GM19468 (cell line): Measurements from ENCODE around the gene MAST4.
A peak's percentile ranks its signal among the peaks of the same experiment; 100 is the strongest.
"Not testable (repeated sequence)": the region's sequence is repeated elsewhere in the genome, so short reads cannot be mapped to it uniquely, and the experiment has no call there.

Experiments
- ATAC-seq: cut with Tn5 transposase; IDR thresholded peaks from one replicate; pipeline ENCODE4 v1.9.1; 2021; ENCODE audit warnings: mild to moderate bottlenecking, moderate library complexity, moderate number of reproducible peaks; ENCODE audit not compliant: unreplicated experiment; ENCODE audit errors: extremely low read depth

Gene MAST4

DNA sequence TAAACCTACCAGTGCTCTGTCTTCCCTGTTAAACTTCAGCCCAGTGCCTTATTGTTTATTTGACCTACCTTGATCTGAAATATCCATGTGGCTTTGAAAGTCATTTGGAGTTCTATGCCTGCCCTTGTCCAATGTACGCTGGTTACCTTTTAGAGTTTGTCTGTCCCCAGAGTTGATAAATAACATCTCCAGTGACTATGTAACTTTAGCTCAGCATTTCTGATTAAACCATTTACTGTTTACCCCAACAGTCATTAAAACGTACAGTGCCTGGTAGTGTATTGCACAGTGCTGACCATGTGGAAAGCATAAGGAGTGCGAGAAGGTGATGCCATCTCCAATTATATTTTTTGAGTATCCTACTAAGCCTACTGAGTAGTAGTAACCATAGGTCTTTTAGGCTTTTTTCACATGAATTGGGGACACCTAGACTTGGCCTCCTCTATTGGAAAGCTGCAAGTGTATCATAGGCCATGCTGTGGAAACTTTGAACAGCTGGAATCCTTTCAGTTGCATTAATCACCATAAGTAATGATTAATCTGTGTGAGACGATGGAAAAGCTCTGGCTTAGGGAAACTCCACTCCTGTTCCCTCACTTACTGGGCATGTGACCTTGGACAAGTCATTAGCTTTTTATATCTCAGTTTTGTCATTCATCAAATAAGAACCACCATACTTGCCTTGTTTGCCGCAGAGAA is 93.5 kb downstream of the MAST4 start:
- ATAC-seq, result no peak

DNA sequence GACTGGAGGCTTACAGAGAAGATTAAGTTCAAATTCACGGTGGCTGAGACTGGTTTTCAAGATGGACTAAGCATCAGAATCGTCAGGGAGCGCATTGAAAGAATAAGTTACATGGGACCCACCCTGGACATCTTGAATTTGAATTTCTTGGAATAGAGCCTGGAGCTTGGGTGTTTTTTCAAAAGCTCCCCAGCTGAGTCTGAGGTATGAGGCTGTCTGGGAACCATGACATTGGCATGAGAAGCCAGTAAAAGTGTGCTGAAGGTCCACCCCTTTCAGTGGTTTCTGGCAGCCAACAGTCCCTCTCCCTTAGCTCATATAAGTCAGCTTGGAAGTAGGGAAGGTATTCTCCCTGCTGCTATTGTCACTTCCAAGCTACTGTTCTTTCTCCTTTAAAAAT is 97.8 kb downstream of the MAST4 start:
- no peak for ATAC-seq

DNA sequence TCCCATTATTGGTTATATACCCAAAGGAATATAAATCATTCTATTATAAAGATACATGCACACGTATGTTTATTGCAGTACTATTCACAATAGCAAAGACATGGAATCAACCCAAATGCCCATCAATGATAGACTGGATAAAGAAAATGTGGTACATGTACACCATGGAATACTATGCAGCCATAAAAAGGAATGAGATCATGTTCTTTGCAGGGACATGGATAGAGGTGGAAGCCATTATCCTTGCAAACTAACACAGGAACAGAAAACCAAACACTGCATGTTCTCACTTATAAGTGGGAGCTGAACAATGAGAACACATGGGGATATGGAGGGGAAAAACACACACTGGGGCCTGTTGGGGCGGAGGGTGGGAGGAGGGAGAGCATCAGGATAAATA is 99.6 kb downstream of the MAST4 start:
- ATAC-seq, result not testable (repeated sequence)

DNA sequence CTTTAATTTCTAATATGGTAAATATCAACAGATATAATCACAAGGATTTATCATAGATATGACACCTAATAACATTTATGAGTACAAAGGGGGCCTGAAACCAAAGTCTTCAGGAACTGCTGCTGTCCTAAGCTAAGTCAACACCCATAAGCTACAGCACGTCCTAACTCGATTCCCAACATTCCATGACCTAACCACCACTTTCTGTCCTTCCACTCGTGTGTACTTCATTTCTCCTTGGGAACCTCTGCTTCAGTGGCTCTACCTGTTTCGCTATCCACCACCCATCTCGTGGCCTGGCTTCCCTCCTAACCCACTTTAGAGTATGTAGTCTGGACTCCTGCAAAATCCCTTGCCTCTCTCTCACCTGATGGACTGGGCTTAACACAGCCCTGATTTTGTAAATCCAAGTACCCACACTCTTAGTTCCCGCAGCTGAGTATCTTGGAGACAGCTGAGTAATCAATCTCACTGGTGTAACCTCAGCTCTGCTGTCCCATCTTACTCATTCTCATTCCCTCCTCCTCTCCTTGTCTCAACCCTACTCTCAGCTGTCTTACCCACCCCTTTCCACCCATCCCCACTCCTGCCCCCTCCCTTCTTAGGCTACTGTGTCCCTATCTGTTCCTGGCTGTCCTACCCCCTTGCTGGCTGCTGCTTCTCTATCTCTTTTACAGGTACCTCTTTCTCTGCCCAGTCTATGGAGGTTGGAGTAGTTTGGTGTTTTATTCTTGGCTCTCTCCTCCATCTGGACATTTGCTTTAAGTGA is 101.8 kb downstream of the MAST4 start:
- ATAC-seq, result no peak

DNA sequence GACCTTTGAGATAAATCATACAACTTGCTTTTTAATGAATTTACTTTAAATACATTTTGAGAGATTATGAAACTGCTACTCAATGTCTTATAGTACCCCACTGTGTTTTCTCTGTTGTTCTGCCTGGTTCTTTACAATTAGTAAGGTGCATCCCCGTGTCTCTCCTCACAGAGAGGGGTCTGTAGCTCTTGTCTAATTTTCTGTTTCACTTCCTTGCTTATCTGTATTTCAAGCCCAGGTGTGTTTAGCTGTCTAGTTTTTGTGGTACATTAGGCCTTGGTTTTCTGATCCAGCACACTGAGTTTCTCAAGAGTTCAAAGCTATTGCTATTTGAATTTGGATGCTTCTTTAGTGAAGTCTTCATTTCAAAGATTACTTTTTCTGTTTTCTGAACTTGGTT is 105.1 kb downstream of the MAST4 start:
- peak; percentile 53 for ATAC-seq

DNA sequence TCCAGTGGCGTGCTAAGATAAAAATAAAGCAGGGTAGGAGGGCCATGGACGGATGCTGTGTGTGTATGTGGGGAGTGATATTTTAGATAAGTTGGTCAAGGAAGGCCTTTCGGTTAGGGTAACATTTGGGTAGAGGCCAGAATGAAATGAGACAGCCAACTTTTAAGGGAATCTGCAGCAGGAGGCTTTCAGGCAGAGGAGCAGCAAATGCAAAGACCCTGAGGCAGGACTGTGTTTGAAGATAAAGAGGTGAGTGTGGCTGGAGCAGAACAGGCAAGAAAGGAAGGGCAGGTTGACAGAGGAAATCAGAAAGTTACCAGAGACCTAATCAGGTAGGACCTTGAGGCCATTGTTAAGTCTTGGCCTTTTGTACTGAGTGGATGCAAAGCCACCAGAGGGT is 106.2 kb downstream of the MAST4 start:
- ATAC-seq, result no peak

DNA sequence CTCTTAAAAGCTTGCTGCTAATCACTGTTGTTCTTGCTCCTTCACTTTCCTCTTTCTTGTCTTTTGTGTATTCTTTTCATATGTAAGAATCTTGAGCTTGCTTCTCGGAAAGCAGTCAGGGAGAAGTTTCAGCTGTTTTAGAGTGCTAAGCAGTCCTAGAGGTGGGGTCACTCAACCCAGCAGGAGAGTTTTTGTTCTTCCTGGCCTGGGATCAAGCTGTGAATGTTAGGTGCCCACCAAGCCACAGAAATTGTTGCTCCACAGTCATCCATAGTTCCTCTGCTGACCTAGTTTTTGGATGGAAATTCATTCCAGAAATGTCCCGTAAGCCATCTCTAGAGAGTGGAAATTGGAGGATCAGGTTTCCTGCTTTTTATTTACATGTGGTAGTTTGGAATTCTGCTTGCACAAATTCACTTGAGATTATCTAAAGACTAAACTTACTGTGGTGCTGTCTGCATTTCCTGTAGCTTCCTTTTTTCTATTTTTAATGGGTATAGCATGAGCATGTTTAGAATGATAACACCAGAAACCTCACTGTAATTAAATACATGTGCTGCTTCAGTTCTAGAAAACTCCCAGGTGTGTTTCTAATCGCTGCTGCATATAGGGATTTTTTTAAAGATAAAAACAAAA is 108.7 kb downstream of the MAST4 start:
- ATAC-seq, result no peak

DNA sequence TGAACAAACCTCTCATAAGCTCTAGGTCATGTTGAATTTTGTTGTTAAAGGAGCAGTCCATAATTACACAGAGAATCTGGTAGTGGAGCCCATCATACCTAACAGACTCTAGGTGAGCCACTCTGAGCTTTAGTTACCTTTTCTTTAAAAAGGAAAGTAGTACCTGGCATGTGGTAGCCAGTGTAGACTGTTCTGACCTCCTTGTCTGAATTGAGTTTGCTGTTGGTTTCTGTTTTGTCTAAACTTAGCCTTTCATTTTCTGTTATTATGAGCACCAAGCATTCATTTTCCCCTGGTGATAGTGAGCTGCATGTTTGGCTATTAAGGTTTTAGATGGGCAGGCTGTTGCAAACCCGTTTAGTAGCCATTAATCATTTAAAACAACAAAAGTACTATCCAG is 112.2 kb downstream of the MAST4 start:
- ATAC-seq, result peak; percentile 74

DNA sequence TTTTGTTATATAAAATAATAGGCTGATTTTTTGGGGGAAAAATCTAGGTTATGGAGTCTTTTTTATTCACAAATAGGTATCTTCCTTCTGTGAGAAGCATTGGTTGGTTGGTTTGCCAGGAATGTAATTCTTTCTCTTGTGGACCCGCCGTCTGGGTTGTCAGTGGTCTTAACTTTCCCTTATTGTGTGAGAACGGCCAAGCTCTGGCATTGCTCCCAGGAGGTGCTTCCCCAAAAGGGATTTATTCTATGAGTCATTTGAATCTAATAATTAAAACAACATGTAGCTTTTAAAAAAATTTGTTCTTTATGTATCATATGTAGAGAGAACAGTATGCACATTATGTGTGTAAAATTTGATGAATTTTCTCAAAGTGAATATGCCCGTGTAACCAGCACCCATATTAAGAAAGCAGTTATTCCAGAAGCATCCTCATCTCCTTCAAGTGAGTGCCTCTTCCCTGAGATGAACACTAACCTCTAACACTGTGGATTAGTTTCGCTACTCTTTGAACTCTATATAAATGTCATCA is 114.4 kb downstream of the MAST4 start:
- ATAC-seq, result no peak

DNA sequence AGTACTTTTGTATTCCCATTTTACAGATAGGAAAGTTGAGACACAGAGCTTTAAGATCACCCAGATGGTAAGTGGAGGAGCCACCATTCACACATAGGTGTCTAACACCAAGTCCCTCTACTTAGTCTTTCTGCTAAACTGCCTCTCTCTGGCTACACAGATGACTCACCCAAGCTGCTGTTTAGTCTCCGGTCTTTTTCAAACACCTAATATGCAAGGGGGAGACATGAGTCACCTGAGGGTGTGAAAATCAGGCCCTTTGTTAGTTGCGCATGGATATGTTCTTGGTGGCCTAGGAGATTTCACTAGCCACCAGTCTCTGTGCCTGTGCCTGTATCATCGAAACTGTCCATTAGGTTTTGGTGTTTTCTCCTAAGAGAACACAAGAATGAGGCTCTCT is 117.8 kb downstream of the MAST4 start:
- no peak for ATAC-seq

DNA sequence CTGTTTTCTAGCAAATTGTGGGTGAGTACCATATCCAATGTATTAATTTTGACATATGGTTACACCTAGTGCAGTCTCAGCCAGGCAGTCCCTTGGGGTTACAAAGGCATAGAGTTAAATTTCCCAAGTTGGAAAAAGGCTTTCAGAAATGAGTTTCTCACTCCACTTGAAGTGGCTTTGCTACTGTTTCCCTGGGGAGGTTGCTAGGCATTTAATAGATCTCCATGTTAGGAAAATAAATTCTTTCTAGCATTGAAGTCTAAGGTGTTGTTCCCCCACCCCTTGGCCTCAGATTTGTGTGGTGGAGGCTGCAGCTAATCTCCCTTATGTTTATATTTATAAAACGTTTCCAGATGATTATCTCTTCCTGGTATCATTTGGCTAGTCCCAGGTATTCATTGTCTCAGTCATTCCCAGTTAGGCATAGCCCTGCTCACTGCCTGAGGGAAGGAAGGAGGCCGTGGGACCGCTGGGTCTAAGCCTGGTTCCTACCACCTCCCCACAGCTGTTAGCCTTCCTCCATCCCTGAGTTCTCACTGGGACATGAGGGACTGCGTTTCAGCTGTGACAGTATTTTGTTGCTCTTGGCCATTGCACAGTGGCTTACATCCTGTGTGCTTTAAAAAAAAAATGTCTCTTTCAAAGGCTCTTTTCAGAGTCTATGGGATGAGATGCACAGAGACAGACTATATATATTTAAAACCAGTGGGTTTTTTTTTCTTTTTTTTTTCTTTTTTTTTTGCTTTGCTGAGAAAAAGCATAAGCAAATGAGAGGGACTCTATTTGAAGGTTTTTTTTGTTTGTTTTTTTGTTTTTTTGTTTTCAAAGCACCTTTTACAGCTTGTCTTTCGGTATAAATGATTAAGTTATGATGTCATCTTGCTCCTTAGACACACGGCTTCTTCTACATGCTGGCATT is 121.5 kb downstream of the MAST4 start:
- no peak for ATAC-seq

DNA sequence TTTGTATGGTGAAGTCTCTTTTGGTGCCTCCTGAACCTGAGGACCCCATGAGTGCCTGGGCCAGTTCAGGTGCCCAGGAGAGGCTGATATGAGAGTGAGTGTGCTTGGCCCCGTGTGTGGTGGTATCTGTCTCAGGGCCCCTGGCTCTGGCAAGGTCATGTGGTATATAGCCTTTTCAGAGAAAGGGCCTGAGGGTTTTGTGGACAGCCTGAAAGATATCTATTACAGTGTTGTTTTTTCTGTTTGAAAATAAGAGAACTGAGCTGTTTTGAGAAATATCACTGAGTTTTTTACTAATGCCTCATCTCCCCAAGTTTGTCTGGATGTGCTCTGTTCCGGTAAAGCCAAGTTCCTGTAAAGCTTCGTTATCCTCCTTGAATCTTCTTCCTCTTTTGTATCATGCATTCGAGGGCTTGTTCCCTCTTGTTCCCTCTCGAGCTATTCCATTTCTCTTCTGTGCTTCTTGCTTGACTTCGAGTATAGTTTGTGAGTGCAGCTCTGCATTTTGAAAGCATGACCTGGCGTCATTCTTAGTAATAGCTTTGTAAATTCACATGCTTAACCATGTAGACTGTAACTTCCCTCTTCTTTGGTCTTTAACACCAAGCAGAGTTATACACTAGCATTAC is 122.3 kb downstream of the MAST4 start:
- no peak for ATAC-seq

DNA sequence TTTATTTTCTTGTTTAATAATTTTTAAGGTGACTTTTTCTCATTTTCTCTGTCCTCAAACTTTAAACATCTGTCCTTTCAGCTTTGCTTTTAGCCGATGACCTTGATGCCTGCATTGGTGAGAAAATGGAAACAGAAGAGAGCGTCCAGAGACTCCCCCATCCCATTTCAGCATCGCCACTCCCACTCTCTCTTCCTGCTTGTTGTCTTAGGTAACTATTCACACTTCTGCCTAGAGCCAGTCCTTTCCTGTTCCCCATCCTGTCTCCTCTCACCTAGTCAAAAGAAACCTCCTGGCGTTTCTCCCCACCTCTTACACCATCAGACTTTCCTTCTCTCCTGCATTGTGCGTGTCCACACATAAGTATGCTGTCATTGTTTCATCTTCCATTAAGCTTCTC is 124.6 kb downstream of the MAST4 start:
- no peak for ATAC-seq

DNA sequence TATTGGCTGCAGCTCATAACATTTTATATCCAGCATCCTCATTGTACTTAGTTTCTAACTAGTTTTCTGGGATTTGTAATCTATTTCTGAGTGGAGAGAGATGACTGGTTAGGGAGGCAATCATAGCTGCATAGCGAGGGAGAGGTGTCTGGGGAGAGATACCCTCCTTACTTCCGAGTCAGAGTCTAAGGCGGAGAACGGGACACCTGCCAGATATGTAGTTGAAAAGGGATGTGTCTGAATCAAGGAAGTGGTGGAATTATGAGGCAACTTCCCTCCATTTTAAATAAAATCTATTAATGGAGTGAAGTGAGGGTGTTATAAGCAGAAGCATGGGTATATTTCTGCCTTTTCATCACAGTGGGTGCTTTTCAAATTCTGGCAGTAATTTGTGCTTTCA is 126.5 kb downstream of the MAST4 start:
- ATAC-seq, result no peak

DNA sequence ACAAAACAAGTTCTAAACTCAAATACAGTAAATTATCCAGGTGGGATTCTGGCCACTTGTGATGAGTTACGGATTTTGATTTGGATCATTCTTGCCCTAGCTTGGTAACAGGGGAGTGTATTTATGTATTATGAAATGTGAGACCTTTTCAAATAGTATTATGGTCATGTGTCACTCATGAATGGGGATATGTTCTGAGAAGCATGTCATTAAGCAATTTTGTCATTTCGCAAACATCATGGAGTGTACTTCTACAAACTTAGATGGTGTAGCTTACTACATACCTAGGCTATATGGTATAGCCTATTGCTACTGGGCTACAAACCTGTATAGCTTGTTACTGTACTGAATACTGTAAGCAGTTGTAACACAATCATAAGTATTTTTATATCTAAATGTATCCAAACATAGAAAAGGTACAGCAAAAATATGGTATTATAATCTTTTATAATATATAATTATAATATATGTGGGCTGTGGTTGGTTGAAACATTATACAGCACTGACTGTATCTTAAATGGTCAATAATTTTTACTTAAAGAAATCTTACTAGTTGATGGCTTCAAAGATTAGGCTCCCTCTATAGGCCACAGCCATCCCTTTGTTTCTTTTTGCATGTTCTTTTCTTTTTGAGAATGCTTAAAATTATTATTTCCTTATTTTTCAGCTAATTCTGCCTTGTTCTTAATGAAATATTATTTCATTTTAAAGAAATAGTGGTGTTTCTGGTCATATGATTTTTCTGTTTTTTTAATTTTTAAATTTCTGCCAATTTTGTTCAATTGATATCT is 128.4 kb downstream of the MAST4 start:
- ATAC-seq, result no peak

DNA sequence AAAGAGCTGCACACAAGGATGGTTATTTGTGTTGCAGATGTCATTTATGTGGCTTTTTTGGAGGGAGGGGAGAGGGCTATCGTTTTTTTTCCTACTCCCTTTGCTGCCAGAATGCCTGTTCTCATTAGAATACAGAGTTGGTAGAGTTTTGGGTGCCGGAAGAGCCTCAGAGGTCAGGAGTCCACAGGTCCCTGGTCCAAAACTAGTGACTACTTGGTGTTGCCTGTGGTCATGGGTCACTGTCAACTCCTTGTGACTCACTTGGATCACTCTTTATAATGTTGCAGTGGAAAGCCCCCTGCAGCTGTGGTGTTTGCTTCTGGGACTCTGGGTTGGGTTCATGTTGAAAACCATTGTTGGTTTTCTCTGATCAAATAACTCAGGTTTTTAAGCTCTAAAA is 131.4 kb downstream of the MAST4 start:
- ATAC-seq, result no peak

DNA sequence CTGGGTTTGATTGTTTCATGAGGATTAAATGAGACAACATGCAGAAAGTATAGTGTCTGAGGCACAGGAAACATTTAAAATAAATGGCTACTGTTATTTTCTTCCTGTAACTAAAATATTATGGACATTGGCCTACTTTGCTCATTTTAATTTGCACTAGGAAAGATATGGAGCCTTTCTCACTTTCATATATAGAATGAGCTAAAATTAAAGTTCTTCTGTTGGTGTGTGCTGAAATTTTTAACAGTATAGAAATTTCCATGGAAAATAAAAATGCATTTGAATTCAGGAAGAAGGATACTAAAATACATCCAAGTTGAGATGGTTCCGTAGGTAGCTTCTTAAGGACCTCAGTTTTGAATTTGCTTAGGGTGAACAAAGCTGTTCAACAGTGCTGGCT is 131.9 kb downstream of the MAST4 start:
- no peak for ATAC-seq

DNA sequence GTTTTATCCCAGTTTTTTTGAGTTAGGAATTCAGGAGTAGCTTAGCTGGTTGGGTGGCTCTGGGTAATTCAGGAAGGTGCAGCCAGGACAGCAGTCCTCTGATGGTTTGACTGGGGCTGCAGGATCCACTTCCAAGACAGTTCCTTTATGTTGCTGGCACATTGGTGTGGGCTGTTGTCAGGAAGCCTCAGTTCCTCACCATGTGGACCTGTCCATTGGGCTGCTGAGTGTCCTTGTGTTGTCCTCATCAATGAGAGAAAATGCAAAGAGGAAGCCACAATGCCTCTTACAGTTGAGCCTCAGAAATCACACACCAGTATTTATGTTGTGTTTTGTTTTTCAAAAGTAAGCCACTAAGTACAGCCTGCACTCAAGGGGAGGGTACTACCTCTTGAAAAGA is 140.9 kb downstream of the MAST4 start:
- ATAC-seq, result no peak

DNA sequence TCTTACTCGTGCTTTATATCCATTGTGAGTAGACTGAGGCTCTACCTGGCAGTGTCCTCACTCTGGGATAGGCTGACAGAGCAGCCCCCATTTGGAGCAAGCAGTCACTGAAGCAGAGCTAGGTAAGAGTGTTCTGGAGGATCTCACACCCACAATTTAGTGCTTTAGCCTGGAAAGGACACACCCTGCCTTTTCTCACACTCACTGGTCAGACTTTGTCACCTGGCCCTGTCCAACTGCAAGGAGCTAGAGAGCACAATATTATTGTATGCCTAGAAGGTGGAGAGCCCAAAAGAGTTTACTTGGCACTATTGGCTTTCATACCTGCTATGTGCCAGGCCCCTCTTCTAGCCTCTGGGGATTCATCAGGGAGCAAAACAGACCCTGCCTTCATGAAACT is 141.9 kb downstream of the MAST4 start:
- no peak for ATAC-seq
